ENCODE data around the gene HTT. TPM values are rescaled to one million over a fixed set of nuclear protein-coding genes. Genes with fewer than 3 reads are reported as not detected.

The HTT gene
- total RNA-seq, 1 experiment from 2014 or later = 44.4 TPM

DNA sequence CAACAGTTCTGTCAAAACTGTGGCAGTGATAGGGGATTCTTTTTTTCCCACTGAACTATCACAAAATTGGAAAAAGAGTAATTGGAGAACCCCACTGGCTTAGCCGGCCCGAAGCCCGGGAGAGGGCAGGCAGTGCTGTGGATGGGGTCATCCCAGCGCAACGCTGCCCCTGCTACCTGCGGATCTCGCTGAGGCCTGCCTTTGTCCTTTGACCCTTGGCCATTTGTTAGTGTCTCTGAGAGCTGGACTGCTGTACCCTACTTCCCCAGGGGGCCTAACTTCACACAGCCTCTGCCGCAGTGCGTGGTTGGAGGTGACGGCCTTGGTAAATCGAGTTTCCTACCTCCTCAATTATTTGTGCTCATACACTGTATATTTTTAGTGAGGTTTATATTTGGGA, 131.5 kb downstream of the HTT start:
- Mint-ChIP-seq H3K27me3 (ENCODE audit: unreplicated experiment) (no peaks in the 10 kb centered on the region), H3K9me3 (ENCODE audit: low read depth, unreplicated experiment) (no peaks in the 10 kb centered on the region), H3K27ac (ENCODE audit: unreplicated experiment) (no peak overlapping the region), H3K4me1 (ENCODE audit: low read depth, unreplicated experiment) (no peaks in the 10 kb centered on the region), H3K4me3 (ENCODE audit: low read depth, unreplicated experiment) (no peak overlapping the region), H3K36me3 (ENCODE audit: insufficient read depth, unreplicated experiment) (no peaks in the 10 kb centered on the region)
- TF ChIP-seq, protein P1, sequence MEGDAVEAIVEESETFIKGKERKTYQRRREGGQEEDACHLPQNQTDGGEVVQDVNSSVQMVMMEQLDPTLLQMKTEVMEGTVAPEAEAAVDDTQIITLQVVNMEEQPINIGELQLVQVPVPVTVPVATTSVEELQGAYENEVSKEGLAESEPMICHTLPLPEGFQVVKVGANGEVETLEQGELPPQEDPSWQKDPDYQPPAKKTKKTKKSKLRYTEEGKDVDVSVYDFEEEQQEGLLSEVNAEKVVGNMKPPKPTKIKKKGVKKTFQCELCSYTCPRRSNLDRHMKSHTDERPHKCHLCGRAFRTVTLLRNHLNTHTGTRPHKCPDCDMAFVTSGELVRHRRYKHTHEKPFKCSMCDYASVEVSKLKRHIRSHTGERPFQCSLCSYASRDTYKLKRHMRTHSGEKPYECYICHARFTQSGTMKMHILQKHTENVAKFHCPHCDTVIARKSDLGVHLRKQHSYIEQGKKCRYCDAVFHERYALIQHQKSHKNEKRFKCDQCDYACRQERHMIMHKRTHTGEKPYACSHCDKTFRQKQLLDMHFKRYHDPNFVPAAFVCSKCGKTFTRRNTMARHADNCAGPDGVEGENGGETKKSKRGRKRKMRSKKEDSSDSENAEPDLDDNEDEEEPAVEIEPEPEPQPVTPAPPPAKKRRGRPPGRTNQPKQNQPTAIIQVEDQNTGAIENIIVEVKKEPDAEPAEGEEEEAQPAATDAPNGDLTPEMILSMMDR (IDR thresholded peaks at IDR 0.05; ENCODE audit: unreplicated experiment) = no peak
- BruUV-seq (replicated peaks) = no TSS peak
- CTCF ChIA-PET = no interaction called here
- DNase-seq = no peak
- intact Hi-C loops (cut with micrococcal nuclease; ENCODE audit: unreplicated experiment) = no loop called here

DNA sequence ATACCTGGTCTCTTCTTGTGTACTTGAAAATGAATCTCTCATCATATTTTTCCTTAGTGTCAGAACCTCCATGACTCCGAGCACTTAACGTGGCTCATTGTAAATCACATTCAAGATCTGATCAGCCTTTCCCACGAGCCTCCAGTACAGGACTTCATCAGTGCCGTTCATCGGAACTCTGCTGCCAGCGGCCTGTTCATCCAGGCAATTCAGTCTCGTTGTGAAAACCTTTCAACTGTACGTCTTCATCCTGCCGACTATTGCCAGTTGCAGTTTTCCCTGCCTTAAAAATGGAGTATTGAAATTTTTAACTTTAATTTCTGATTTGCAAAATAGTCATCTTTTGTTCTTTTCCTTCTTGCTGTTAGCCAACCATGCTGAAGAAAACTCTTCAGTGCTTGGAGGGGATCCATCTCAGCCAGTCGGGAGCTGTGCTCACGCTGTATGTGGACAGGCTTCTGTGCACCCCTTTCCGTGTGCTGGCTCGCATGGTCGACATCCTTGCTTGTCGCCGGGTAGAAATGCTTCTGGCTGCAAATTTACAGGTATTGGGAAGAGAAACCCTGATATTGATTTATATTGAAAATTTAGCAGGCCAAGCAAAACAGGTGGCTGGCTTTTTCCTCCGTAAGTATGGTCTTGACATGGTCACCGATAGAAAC, 132.1 kb downstream of the HTT start:
- Mint-ChIP-seq H3K36me3 (ENCODE audit: insufficient read depth, unreplicated experiment) (no peaks in the 10 kb centered on the region), H3K9me3 (ENCODE audit: low read depth, unreplicated experiment) (no peaks in the 10 kb centered on the region), H3K27me3 (ENCODE audit: unreplicated experiment) (no peaks in the 10 kb centered on the region), H3K4me1 (ENCODE audit: low read depth, unreplicated experiment) (no peaks in the 10 kb centered on the region), H3K27ac (ENCODE audit: unreplicated experiment) (no peak overlapping the region), H3K4me3 (ENCODE audit: low read depth, unreplicated experiment) (no peak overlapping the region)
- BruUV-seq (replicated peaks) = no TSS peak
- TF ChIP-seq, protein P1 (IDR thresholded peaks at IDR 0.05; ENCODE audit: unreplicated experiment) = no peak
- intact Hi-C loops (cut with micrococcal nuclease; ENCODE audit: unreplicated experiment) = no loop called here
- no peak for DNase-seq
- CTCF ChIA-PET = no interaction called here

DNA sequence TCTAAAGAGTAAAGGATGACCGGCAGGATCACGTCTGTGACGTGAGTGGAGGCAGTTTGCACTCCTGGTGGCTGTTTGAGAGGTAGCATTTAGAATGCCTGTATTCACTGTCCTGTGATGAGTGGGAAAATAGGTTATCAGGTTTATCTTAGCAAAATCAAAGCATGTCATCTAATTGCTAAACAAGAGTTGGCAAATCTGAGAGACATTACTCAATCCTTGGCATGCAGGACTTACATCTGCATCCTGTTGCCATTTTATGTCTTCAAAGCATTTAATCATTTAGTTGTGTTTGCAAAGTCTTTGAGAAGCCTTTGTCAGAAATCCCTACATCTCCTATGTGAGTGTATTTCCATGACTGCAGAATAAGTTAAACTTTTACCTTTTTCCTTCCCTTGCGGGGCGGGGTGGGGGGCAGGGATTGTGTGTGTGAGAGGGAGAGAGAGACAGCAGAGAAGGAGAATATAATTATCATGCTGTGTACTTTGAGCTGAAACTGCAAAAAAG, 133.1 kb downstream of the HTT start:
- BruUV-seq (replicated peaks) = no TSS peak
- H3K9me3 Mint-ChIP-seq (ENCODE audit: low read depth, unreplicated experiment) = no peaks in the 10 kb centered on the region
- no peaks in the 10 kb centered on the region for H3K4me1 Mint-ChIP-seq (ENCODE audit: low read depth, unreplicated experiment)
- CTCF ChIA-PET = no interaction called here
- TF ChIP-seq, protein P1 (IDR thresholded peaks at IDR 0.05; ENCODE audit: unreplicated experiment) = no peak
- no peaks in the 10 kb centered on the region for H3K36me3 Mint-ChIP-seq (ENCODE audit: insufficient read depth, unreplicated experiment)
- DNase-seq = no peak
- no peak overlapping the region for H3K27ac Mint-ChIP-seq (ENCODE audit: unreplicated experiment)
- H3K27me3 Mint-ChIP-seq (ENCODE audit: unreplicated experiment) = no peaks in the 10 kb centered on the region
- no peak overlapping the region for H3K4me3 Mint-ChIP-seq (ENCODE audit: low read depth, unreplicated experiment)
- intact Hi-C loops (cut with micrococcal nuclease; ENCODE audit: unreplicated experiment) = no loop called here

DNA sequence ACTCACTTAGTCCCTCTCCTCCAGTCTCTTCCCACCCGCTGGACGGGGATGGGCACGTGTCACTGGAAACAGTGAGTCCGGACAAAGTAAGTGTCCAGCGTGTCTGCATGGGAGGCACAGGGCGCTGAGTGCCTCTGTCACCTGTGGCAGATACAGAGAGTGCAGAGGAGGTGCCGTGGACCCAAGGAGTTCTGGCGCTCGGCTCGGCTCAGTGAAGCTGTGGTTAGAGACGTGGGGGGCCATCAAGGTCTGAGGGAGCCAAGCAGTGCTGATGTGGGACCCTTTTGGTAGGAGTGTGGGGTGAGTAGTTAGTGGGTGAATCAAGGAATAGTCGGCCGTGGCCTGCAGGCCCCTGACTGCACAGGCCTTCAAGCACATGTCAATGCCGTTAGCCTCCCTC, 134.3 kb downstream of the HTT start:
- H3K27ac Mint-ChIP-seq (ENCODE audit: unreplicated experiment) = no peak overlapping the region
- CTCF ChIA-PET = interaction anchor here (0.6 kb wide), 1 partner anchor 10 kb away, joined by 4 read pairs; no protein-coding TSS in a partner anchor
- no peaks in the 10 kb centered on the region for H3K4me1 Mint-ChIP-seq (ENCODE audit: low read depth, unreplicated experiment)
- H3K9me3 Mint-ChIP-seq (ENCODE audit: low read depth, unreplicated experiment) = no peaks in the 10 kb centered on the region
- no peaks in the 10 kb centered on the region for H3K27me3 Mint-ChIP-seq (ENCODE audit: unreplicated experiment)
- no peaks in the 10 kb centered on the region for H3K36me3 Mint-ChIP-seq (ENCODE audit: insufficient read depth, unreplicated experiment)
- TF ChIP-seq, protein P1 (IDR thresholded peaks at IDR 0.05; ENCODE audit: unreplicated experiment) = no peak
- H3K4me3 Mint-ChIP-seq (ENCODE audit: low read depth, unreplicated experiment) = no peak overlapping the region
- DNase-seq = no peak
- BruUV-seq (replicated peaks) = no TSS peak
- intact Hi-C loops (cut with micrococcal nuclease; ENCODE audit: unreplicated experiment) = no loop called here

Data from Calu3 (cell line).